Upper lobe of right lung (tissue), 1 donor: ENCODE measurements around the gene IMMP2L. TPM values are rescaled to one million over a fixed set of nuclear protein-coding genes. Genes with fewer than 3 reads are reported as not detected.
"Not testable (repeated sequence)": the region's sequence is repeated elsewhere in the genome, so short reads cannot be mapped to it uniquely, and the experiment has no call there.

ENCODE experiments used
- ATAC-seq: fragments of 200-7000 bp; cut with Tn5 transposase; one replicate; pipeline ENCODE4 v1.9.1; 2020; ENCODE audit warnings: mild to moderate bottlenecking, moderate library complexity
- DNase-seq: peaks from one replicate; pipeline ENCODE4 v3.0.0-alpha.2; 2020
- H3K27ac ChIP-seq: fragments of 200-600 bp; one replicate; pipeline ENCODE4 v1.8.0; 2022
- H3K27me3 ChIP-seq: fragments of 200-600 bp; one replicate; pipeline ENCODE4 v1.8.0; 2022; ENCODE audit warnings: mild to moderate bottlenecking
- H3K36me3 ChIP-seq: fragments of 200-600 bp; one replicate; pipeline ENCODE4 v1.8.0; 2022
- H3K4me1 ChIP-seq: fragments of 200-600 bp; one replicate; pipeline ENCODE4 v1.8.0; 2022
- H3K4me3 ChIP-seq: fragments of 200-600 bp; one replicate; pipeline ENCODE4 v1.8.0; 2022; ENCODE audit warnings: mild to moderate bottlenecking
- H3K9me3 ChIP-seq: fragments of 200-600 bp; one replicate; pipeline ENCODE4 v1.8.0; 2022
- CTCF ChIP-seq: fragments of 200-600 bp; IDR thresholded peaks from one replicate; pipeline ENCODE4 v1.8.0; 2022; ENCODE audit warnings: antibody characterized with exemption
- intact Hi-C: fragments of 100-400 bp; cut with DNase I; formaldehyde crosslinking; loops from one replicate; pipeline ENCODE4 v1.11.0; 2022
- total RNA-seq: library from RNA; stranded (reverse); fragmentation: NEBNext Ultra II Directional; extraction: Animal tissue kit (Norgen Biotek cat#: 25700); gene quantifications from one replicate; pipeline ENCODE4 v1.2.1, GENCODE V29; 2021
- donor health status: DM: no; HTN: yes; CAD: no; lungs with severe emphysema.

The IMMP2L gene
- total RNA-seq, 1 donor from 2014 or later, result 22.0 TPM

- intact Hi-C loops, result no loop called here
- TF ChIP-seq CTCF, result no peak
- DNase-seq (no peak), ATAC-seq (no peak)
- no peaks in the 10 kb centered on the region for H3K27me3 ChIP-seq
- no peak overlapping the region for H3K4me3 ChIP-seq
- no peaks in the 10 kb centered on the region for H3K4me1 ChIP-seq
- H3K36me3 ChIP-seq, result no peaks in the 10 kb centered on the region
- no peaks in the 10 kb centered on the region for H3K9me3 ChIP-seq
- H3K27ac ChIP-seq, result no peak overlapping the region
These were observed 271.9 kb downstream of the IMMP2L start for GRCh38 chr7:111290419-111290818.

GRCh38 chr7:111288441-111288840 is 273.9 kb downstream of the IMMP2L start:
- DNase-seq, H3K36me3 ChIP-seq, H3K27me3 ChIP-seq, H3K27ac ChIP-seq, H3K4me3 ChIP-seq, ATAC-seq, intact Hi-C loops, H3K4me1 ChIP-seq, H3K9me3 ChIP-seq: not testable (repeated sequence)

GRCh38 chr7:111282626-111283025 is 279.7 kb downstream of the IMMP2L start:
- no peak for TF ChIP-seq CTCF
- intact Hi-C loops, result no loop called here
- H3K27ac ChIP-seq, result no peak overlapping the region
- no peak overlapping the region for H3K4me3 ChIP-seq
- H3K4me1 ChIP-seq, result no peaks in the 10 kb centered on the region
- ATAC-seq (no peak), DNase-seq (no peak)
- no peaks in the 10 kb centered on the region for H3K27me3 ChIP-seq
- H3K36me3 ChIP-seq, result no peaks in the 10 kb centered on the region
- H3K9me3 ChIP-seq, result no peaks in the 10 kb centered on the region

GRCh38 chr7:111274857-111275256 is 287.4 kb downstream of the IMMP2L start:
- Histone ChIP-seq H3K4me1 (no peaks in the 10 kb centered on the region), H3K36me3 (no peaks in the 10 kb centered on the region), H3K27me3 (no peaks in the 10 kb centered on the region), H3K27ac (no peak overlapping the region), H3K4me3 (no peak overlapping the region), H3K9me3 (no peaks in the 10 kb centered on the region)
- TF ChIP-seq CTCF, result no peak
- intact Hi-C loops, result no loop called here
- DNase-seq, result no peak
- ATAC-seq, result no peak

GRCh38 chr7:111272092-111272491 is 290.2 kb downstream of the IMMP2L start:
- intact Hi-C loops, result no loop called here
- no peak overlapping the region for H3K27ac ChIP-seq
- TF ChIP-seq CTCF, result no peak
- H3K4me3 ChIP-seq, result no peak overlapping the region
- DNase-seq, result no peak
- no peaks in the 10 kb centered on the region for H3K4me1 ChIP-seq
- H3K27me3 ChIP-seq, result no peaks in the 10 kb centered on the region
- H3K36me3 ChIP-seq, result no peaks in the 10 kb centered on the region
- ATAC-seq, result no peak
- H3K9me3 ChIP-seq, result no peaks in the 10 kb centered on the region

GRCh38 chr7:111270794-111271193 is 291.5 kb downstream of the IMMP2L start:
- H3K27ac ChIP-seq, H3K36me3 ChIP-seq, H3K4me1 ChIP-seq, intact Hi-C loops, H3K9me3 ChIP-seq, DNase-seq, ATAC-seq, H3K27me3 ChIP-seq, H3K4me3 ChIP-seq: not testable (repeated sequence)

GRCh38 chr7:111268941-111269340 is 293.4 kb downstream of the IMMP2L start:
- Histone ChIP-seq H3K4me3 (no peak overlapping the region), H3K36me3 (no peaks in the 10 kb centered on the region), H3K4me1 (peaks cover 8% of the 10 kb centered on the region), H3K27me3 (no peaks in the 10 kb centered on the region), H3K27ac (no peak overlapping the region), H3K9me3 (no peaks in the 10 kb centered on the region)
- intact Hi-C loops, result no loop called here
- ATAC-seq (no peak), DNase-seq (no peak)
- TF ChIP-seq CTCF, result no peak
